ENCODE measurements around the gene RBM34.
"Not testable (repeated sequence)": the region's sequence is repeated elsewhere in the genome, so short reads cannot be mapped to it uniquely, and the experiment has no call there.

RBM34 gene

DNA sequence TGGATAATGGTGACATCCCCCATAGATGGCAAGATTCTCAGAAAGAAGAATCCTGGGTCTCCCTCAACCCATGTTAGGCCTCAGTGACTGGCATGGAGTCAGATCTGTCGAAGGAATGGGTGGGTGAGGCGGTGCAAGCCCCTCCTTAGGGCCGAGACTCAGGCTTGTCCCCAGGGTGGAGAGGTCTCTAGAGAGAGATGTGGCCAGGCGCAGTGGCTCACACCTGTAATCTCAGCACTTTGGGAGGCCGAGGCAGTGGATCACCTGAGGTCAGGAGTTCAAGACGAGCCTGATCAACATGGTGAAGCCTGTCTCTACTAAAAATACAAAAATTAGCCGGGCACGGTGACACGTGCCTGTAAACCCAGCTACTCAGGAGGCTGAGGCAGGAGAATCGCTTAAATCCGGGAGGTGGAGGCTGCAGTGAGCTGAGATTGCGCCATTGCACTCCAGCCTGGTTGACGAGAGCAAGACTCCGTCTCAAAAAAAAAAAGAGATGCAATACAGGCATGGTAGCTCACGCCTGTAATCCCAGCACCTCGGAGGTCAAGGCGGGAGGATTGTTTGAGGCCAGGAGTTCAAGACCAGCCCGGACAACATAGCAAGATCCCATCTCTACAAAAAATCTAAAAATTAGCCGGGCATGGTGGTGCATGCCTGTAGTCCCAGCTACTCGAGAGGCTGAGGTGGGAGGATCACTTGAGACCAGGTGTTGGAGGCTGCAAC, 69.6 kb downstream of the RBM34 start:
- not testable (repeated sequence) for DNase-seq

DNA sequence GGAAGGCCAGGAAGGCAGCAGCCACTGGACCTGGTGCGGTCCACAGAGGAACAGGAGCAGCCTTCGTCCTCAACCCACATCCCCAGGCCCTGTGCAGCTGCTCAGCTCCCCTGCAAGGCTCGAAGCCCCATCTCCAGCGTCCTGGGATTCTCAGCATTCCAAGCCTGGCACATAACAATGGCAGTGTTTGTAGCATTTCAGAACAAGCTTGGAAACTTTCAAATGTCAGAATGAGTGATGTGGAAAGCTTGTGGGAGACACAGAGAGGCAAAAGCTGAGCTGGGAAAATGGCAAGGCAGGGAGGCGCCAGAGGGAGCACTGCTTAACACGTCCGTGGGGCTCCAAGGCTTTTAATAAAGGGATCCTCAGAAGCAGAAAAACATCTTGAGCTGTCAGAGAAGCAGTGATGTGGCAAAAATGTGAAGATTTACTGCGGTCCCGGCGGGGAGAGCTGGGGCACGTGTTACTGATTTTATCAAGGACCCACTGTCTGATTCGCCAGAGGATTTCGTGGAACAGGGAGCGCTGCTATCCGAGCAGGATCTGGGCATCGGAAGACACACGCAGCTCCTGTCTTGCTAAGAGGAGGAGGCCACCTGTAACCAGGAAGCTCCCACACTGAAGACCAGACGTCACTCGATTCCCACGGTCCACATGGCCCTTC, 70.5 kb downstream of the RBM34 start:
- no peak for DNase-seq

DNA sequence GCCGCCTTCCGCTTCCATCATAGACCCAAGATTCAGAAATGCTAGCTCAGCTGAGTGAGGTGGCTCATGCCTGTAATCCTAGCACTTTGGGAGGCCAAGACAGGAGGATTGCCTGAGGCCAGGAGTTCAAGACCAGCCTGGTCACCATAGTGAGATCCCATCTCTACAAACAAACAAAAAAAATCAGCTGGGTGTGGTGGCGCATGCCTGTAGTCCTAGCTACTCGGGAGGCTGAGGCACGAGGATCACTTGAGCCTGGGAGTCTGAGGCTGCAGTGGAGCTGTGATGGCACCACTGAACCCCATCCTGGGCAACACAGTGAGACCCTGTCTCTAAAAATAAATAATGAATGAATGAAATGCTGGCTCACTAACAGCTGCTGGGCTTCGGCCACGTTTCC, 72.1 kb downstream of the RBM34 start:
- no peak for DNase-seq

DNA sequence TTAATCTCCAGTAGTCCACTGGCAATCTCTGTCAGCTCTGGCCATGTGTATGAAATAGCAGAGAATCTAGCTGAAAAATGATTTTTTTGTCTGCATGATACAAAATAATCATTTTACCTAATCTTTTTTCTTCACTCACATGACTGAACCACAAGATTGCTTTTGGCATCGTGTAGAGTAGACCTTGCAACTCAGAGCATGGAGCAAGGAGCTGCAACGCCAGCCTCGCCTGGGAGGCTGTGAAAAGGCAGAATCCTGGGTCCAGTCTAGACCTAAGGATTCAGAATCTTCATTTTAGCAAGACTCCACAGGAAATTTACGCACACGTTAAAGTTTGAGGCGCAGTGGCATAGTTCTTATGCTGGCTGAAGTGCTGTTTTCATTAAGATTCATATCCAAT, 72.6 kb downstream of the RBM34 start:
- DNase-seq = no peak

DNA sequence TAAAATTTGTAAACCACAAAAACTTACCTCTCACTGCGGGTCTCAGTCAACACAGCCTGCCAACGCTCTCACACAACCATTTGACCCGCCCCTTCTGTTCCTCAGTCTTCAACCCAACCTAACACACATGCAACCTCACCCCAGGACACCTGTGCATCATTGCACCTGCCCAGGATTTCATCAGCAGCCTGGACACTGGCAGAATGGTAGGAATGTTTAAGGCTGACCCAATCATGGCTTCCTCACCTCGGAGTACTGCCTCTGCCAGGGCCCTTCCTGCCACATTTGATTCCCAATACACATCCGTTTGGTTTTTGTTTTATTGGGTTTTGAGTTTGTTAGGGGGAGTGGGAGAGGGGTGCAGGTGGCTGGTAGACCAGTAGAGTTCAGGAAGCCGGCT, 73.1 kb downstream of the RBM34 start:
- no peak for DNase-seq

DNA sequence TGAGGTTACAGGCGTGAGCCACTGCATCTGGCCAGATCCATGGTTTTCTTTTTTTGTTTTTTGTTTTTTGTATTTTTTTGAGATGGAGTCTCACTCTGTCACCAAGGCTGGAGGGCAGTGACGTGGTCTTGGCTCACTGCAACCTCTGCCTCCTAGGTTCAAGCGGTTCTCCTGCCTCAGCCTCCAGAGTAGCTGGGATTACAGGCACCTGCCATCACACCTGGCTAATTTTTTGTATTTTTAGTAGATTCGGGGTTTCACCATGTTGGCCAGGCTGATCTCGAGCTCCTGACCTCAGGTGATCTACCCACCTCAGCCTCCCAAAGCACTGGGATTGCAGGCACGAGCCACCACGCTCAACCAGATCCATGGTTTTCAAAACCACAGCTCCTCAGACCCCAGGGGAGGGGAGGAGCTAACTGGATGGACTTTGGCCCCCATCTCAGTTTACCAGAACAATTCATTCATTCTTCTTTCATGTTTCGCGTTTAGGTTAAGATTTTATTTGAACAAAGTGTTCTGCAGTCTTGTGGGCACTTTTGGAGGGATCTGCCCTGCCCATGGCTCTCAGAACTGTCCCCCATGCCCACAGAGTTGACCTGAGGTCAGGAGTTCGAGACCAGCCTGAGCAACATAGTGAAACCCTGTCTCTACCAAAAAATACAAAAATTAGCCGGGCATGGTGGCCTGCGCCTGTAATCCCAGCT, 75.5 kb downstream of the RBM34 start:
- not testable (repeated sequence) for DNase-seq
